GM19328 (cell line): ENCODE results near the gene AUH.
"Not testable (repeated sequence)": the region's sequence is repeated elsewhere in the genome, so short reads cannot be mapped to it uniquely, and the experiment has no call there.

Source experiments
- ATAC-seq: cut with Tn5 transposase; IDR thresholded peaks from one replicate; pipeline ENCODE4 v1.9.1; 2021; ENCODE audit warnings: mild to moderate bottlenecking, moderate library complexity; ENCODE audit not compliant: unreplicated experiment

The AUH gene

GRCh38 chr9:91379426-91379825, 17.7 kb upstream of the AUH start:
- ATAC-seq: no peak

DNA sequence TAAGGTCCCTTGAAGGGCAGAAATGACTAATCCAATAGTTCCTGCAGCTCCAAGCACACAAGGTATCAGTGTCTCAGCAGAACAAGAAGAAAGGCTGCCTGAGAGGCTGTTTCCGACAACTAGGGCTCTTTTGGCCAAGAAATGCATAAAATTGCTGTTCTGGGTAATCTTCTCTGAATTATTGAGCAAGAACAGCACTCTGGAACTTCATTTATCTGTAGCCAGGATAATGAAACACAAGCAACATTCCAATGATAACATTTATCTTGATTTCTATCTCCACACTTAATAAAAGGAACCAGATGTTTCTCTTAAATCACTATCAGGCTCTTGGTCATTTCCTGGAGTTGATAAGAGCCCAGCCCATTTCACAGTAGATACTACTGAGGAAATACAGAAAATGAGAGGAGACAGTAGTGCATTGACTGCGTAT, 17.0 kb upstream of the AUH start:
- no peak for ATAC-seq

- not testable (repeated sequence) for ATAC-seq
These were observed 16.3 kb upstream of the AUH start for GRCh38 chr9:91378054-91378453.

- ATAC-seq: no peak
These were observed 14.5 kb upstream of the AUH start for GRCh38 chr9:91376239-91376638.

- no peak for ATAC-seq
These were observed 13.2 kb upstream of the AUH start for GRCh38 chr9:91374939-91375338.

- no peak for ATAC-seq
These were observed 10.2 kb upstream of the AUH start for GRCh38 chr9:91371894-91372293.

DNA sequence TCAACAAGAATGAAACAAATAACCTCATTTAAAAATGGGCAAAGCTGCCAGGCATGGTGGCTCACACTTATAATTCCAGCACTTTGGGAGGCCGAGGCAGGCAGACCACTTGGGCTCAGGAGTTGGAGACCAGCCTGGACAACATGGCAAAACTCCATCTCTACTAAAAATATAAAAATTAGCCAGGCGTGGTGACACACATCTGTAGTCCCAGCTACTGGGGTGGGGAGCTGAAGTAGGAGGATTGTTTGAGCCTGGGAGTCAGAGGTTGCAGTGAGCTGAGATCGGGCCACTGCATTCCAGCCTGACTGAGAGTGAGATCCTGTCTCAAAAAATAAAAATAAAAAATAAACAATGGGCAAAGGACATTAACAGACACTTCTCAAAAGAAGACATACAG, 8.3 kb upstream of the AUH start:
- not testable (repeated sequence) for ATAC-seq

GRCh38 chr9:91364702-91365101, 3.0 kb upstream of the AUH start:
- no peak for ATAC-seq

- ATAC-seq: no peak
These were observed 2.3 kb upstream of the AUH start for GRCh38 chr9:91364005-91364404.

DNA sequence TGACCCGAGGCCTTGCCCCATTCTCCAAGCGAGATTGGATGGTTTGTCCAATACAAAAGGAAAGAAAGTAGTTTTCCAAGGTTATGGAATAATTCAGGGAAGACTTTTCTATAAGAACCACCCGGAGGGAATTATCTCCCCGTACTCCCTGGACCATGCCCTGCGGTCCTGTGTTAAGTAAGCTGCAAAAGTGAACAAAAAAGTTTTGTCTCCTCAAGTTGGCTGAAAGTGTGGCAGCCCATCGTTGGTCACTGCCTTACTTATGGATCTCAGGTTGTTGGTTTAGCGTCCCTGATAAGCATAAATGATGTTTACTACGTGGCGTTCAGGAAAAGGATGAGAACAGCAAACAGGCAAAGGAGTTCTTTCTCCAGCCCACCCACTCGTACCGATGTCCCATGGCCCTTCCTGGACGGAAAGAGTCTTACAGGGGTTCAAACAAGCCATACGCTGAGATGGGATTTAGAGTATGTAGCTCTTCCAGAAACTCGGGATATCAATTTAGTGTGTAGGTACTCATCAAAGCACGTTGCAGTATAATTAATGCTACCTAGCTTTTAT, 413 bp upstream of the AUH start:
- no peak for ATAC-seq

DNA sequence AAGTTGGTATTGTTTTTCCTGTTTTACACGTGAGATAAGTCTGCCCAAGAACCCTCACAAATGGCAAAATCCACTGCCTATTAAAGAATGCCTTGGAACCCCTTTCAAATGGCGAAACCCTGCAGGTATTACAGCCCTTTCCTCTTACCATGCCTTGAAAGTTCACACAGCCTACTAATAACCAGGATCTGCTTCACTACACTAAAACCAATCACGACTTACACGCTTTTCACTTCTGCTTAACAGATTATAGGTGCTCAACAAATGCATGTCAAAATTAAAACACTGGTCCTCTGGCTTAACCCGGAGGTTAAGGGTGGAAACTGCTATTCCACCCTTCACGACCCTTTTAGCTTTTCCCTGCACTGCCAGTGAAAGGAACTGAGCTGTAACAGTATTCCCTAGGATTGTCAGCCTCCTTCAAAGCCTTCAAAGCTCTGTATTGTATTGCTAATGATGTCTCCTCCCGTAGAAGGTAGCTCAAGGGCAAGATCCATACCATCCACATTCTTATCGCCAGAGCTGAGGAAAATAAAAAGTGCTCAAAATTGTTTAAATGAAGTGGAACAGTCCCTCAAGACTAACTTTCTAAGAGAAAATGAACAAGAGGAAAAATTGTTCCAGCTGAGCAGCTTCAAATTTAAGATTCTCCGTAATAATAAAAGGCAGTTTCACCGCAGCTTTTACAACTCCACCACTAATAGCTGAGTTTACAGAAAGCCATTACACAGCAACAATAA, 997 bp downstream of the AUH start:
- ATAC-seq: no peak

DNA sequence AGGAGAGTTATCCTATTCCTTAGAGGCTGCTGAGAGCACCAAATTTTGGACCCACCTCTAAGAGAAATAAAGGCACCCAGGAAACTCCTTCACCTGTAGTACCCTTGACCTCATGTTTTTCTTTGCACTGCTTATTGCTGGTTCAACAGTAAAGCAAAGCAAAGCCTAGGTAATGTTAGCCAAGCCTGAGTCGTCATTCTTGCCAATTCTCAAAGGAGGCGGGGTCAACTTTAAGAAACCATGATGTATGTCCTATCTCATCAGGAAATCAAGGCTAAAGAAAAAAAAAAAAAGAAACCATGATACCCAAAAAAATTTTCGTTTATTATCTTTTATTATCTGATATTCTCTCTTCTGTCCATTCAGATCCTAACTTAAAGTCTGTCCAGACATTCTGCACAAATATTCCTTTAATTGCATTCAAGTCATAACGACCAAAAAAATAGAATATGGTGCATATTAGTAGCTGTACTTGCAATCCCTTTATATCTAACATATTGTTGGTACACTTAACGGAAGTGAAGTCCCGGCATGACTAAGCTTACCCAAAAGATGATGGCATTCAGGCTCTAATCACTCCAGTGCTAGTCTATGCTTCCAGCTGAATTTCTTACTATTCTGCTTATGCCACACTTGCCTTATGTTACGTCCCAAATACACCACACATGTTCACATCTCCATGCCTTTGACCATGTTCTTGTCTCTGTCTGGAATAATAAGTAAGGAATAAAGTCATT, 1.8 kb downstream of the AUH start:
- no peak for ATAC-seq

- ATAC-seq: no peak
These were observed 2.6 kb downstream of the AUH start for GRCh38 chr9:91359083-91359482.

GRCh38 chr9:91354881-91355280, 6.8 kb downstream of the AUH start:
- no peak for ATAC-seq

GRCh38 chr9:91349115-91349555, 12.6 kb downstream of the AUH start:
- no peak for ATAC-seq

DNA sequence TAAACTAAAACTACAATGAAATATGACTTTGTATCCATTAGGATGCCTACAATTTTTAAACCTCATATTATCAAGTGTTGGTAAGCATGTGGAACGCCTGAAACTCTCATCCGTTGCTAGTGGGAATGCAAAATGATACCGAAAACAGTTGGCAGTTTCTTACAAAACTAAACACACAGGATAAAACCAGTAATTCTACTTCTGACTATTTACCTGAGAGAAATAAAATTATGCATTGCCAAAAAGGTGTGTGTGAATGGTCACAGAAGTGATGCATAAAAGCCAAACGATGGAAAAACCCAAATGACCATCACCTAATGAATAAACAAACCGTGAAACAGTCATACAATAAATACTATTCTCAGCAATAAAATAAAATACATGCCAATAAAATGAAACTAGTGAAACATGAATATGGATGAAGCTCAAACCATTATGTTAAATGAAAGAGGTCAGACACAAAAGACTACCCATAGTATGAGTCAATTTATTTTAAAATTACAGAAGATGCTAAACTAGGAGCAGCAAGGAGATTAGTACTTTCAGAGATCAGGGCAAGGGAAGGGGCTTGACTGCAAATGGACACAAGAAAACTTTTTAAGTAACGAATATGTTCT, 13.4 kb downstream of the AUH start:
- no peak for ATAC-seq

DNA sequence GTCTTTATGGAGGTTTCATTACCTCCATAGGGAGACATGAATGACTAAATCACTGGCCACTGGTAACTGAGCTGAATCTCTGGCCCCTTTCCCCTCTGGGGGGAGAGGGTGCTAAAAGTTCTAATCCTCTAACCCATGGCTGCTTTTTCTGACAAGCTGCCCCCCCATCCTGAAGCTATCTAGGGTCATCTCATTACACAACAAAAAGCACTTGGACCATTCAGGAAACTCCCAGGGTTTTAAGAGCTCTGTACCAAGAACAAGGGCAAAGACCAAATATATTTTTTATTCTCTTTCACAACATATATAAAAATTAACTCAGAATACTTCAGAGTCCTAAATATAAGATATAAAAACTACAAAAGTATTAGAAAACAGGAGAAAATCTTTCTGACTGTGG, 14.3 kb downstream of the AUH start:
- no peak for ATAC-seq

DNA sequence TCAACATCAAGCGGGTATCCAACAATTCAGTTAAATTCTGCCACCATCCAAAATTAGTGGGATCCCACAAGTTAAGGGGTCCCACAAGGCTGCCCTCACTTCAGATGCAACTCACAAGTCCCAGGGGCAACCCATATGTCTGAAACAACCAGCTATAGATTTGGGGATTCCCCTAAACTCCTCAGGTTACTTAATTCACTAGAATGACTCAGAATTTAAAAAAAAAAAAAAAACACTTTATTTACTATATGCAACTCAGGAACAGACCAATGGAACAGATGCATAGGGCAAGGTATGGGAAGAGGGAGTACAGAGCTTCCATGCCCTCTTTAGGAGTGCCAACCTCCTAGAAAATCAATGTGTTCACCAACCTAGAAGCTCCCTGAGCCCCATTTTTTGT, 15.1 kb downstream of the AUH start:
- ATAC-seq: no peak

DNA sequence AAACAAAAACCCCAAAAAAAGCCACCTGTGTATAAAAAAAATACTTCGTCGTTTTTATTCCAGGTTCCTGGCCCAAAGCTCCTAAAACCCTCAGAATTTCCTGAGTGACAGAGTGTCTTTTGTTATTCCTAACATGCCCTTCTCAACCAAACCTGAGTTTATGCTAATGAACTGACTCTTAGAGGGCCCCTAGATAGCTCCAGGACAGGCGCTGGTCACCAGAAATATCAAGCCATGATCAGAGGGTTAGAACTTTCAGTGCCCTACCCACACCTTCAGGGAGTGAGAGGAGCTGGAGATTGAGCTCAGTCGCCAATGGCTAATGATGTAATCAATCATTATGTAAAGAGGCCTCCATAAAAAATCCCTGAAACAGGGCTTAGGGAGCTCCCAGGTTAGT, 15.7 kb downstream of the AUH start:
- ATAC-seq: no peak

GRCh38 chr9:91342575-91342974, 19.1 kb downstream of the AUH start:
- no peak for ATAC-seq

DNA sequence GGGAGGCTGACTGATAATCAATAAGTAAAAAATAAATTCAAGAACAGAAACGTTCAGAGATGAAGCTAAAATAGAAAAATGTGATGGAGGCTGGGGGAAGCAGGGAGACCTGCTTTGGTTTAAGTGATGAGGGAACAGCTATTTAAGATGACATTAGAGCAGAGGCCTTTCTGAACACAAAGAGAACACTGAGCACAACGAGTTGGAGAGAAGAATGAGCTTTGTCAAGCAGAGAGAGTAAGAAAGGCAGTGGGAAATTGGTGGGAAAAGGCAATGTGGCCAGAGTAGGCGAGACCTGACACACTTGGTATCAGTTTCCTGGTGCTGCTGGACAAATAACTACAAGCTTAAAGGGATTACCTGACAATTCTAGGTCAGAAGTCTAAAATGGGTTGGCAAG, 20.0 kb downstream of the AUH start:
- no peak for ATAC-seq

- ATAC-seq: no peak
These were observed 20.4 kb downstream of the AUH start for GRCh38 chr9:91341258-91341746.
